Stimulated activated CD4-positive, alpha-beta T cell treated with anti-CD3 and anti-CD28 coated beads, TNF-alpha, amount 100 ng/mL, for 24 hours (primary cell): ENCODE results near the gene FCHSD2.

Experiments used
- DNase-seq, 3 experiments: peaks; one replicate each; pipeline ENCODE4 v3.0.0-alpha.2; 2020; ENCODE audit warnings: low read depth in 3 of 3

FCHSD2 gene

DNA sequence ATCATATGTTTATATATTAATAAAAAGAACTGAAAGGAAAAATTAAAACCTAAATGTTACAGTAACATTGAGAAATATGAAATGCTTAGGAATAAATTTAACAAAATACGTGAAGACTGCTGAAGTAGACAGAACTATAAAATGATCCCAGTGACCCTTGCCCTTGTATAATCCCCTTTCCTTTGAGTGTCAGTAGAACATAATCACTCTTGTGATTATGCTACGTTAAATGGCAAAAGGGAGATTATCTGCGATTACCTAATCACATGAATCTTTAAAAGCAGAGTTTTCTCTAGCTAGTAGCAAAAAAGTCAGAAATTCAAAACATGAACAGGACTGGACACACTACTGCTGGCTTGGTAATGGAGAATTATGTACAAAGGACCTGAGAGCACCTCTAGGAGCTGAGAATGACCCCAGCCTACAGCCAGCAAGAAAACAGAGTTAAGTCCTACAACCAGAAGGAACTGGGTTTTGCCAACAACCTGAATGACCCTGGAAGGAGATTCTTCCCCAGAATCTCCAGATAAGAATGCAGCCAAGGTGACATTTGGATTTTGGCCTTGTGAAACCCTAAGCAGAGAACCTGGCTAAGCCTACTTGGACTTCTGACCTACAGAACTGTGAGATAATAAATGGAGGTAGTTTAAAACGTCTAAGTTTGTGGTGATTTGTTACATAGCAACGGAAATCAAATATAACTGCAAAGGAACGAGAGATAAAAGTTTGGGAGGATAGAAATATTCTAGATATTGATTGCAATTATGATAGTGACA lies 170.7 kb downstream of the FCHSD2 start:
- no peak for DNase-seq

DNA sequence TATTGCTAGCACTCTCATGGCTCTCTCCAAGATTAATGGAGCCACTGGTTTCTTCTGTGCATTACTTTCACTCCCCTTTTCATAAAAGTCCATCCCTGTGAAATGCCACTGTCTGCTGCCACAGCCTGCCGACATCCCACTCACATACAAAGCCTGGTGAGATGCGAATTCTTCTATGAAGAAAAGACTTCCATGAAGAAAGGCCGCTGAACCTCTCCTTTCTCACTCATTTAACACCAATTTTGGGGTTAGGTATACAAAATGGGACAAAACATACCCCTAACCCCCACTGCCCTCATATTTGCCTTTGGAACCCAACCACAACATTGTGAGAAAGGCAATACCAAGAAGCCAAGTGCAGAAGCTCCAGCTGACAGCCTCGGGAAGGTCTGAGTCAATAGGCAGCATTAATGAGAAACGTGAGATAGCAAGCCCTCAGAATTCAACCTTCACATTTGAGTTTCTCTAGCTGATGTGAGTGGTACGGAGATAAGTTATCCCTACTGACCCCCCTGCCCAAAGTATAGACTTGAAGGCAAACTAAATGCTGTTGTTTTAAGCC lies 171.5 kb downstream of the FCHSD2 start:
- DNase-seq = no peak

DNA sequence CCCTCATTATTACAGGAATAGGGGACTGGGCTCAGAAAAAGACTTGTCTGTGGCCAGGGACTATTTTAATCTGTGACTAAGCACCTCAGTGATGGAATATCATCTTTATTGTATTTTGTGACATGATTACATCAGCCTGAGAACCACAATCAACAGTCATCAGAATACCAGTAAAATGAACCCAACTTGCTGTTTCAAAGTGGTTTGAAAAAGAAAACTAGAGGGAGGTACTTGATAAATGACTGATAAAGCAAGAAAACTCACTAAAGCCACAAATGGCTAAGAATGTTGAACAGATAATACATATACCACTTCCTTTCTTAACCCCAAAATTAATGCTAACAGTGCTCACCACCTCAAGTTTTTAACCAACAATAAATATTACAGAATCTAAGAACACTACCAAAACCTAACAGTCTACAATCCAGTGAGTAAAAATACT lies 172.2 kb downstream of the FCHSD2 start:
- no peak for DNase-seq

DNA sequence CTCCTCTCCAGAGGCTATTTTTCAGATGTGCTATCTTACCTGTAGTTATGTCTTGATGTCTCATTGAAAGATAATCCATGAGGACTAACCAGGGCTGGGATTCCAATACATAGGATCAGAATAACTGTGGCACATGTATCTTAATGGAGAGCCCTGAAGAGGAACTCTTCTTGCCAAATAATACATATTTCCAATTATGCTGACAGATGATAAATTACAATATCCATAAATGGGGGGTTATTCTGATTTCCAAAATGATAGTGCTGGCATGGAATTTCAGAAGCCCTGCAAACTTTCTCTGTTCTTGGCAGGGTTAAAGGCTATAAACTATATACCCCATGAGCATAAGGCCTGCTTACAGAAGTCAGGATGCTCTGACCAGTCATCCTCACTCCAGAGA lies 173.7 kb downstream of the FCHSD2 start:
- DNase-seq = no peak

DNA sequence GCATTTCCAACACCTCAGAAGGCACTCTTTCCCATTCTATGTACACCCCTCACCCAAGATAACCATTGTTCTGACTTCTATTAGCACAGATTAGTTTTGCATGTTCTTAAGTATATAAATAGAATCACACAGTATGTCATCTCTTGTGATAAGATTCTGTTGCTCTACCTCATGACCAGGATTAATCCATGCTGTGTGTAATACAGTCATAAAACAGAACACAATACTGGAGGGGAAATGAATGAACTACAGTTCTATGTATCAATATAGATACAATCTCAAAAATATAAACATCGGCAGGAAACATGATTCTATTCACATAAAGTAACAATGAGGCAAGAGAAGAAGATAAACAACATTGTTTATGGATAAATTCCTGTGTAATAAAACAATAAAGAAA lies 176.4 kb downstream of the FCHSD2 start:
- DNase-seq = no peak

DNA sequence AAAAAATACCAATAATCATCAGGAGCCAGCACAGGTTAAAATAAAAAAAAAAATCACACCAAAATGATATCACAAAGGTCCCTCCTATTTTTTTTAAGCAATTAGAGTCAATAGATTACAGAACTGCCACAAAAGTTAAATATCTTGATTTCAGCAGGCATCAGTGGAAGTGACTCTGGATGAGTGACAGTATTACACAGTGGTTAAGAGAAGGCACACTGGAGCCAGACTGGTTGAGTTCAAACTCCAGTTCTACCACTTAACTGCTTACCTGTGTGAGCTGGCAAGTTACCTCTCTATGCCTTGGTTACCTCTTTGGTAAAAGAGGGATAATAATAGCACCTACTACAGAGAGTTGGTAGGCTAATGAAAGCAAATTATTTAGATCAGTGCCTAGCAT lies 179.4 kb downstream of the FCHSD2 start:
- DNase-seq = no peak

DNA sequence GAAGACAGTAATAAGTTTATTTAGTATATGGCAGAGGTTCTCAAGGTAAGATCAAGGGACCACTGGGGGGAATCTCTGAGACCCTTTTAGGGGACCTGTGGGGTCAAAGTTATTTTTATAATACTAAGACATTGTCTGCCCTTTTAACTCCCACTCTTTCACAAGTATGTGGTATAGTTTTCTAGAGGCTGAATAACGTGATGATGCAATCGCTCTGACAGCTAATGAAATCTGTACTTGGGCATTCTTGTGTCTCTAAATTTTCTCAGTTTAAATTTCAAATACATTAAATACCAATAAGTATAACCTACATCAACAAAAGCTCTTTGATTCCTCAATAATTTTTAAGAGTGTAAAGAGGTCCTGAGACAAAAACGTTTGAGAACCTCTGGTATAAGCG lies 180.0 kb downstream of the FCHSD2 start:
- no peak for DNase-seq

DNA sequence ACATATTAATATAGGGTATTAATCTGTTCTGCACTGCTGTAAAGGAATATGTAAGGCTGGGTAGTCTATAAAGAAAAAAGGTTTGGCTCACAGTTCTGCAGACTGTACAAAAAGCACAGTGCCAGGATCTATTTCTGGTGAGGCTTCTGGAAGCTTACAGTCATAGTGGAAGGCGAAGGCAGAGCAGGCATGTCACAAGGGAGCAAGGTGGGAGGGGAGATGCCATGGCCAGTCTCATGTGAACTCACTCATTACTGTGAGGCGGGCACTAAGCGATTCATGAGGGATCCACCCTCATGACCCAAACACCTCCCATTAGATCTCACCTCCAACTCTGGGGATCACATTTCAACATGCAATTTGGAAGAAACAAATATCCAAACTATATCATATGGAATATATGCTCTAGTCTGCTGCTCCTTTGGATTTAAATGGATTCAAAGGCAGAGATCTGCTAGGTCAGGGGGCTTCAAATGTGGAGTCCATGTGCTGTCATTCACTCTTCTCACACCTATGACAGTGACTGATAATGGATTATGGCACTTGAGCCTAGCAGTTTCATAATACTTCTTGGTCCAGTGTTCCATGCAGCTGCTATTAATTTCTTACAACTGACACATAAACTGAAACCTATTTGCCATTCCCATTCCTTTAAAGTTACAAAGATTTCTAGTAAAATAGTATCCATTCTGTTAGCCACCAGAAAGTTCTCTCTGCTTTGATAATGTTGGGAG lies 182.0 kb downstream of the FCHSD2 start:
- no peak for DNase-seq

DNA sequence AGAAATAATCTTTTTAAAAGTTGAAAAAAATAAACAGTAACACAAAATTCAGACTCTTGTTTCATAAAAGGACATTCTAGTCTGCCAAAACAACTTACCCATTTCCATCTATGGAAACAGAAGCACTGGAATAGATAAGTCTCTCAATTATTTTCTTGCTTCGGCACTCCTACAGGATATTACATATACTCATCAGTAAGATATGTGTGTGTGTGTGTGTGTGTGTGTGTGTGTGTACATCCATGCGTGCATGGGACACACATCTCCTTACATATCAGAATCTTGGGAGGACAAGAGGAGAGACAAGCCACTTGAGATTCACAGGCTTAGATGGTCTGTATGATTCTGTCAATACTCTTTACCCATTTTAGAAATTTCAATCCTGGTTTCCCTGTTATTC lies 183.3 kb downstream of the FCHSD2 start:
- no peak for DNase-seq

DNA sequence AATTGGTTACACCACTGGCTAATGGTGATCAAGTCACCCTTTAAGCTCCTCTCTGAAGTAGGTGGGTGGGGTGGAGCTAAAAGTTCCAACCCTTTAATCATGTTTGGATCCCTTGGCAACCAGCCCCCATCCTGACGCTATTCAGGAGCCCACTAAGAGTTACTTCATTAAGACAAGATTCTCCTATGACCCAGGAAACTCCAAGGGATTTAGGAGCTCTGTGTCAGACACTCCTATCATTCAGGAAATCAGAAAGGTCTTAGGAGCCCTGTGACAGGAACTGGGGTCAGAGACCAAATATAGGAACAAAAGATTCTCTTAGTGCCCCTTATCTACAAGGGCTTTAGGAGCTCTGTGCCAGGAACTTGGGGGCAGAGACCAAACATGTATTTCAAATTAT lies 186.7 kb downstream of the FCHSD2 start:
- DNase-seq = no peak

DNA sequence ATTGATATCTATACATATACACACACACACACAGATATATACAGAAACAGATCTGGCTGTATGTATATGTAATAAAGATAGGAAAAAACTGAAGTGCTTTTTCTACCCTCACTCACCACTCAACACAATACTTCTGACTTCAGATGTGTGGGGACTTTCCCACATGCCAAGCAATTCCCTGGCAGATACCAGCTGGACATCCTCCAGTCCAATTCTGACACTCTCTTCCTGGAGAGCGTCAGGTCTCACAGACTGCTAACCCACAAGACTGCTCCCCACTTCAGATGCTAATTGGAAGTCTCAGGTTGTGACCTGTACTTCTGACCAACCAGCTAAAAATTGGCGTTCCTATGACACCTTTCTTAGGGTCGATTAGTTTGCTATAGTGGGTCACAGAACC lies 187.3 kb downstream of the FCHSD2 start:
- no peak for DNase-seq

DNA sequence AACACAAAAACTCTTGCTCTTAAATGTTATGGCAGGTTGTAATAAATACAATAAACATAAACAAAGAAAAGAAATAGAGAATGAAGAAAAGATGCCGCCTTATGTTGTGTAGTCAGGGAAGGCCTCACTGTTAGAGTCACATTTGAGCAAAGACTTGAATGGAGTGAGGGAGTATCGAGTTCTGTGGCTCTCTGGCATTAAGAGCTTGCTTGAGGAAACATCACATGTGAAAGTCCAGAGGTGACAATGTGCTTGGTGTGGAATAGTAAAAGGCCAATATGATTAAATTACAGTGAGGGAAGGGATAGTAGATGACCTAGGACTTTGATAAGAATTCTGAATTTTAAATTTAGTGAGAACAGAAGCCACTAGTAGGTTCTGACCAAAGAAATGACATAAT lies 188.5 kb downstream of the FCHSD2 start:
- no peak for DNase-seq

DNA sequence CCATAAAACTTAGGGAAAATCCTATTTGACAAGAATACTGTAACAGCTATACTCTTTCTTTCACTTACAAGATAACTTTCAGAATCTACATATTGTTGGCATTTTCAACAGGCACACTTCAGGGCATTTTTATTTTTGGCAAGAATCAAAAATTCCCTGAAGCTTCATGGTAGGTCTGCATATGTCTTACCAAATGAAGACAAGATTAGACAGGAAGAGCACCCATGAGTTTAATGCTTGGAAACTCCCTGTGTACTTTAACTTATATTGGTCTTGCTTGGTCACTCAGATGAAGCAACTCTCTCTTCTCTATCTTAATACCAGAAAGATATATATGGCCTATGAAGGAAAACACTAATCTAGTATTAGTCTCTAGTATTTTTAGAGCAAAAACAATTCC lies 190.2 kb downstream of the FCHSD2 start:
- no peak for DNase-seq

DNA sequence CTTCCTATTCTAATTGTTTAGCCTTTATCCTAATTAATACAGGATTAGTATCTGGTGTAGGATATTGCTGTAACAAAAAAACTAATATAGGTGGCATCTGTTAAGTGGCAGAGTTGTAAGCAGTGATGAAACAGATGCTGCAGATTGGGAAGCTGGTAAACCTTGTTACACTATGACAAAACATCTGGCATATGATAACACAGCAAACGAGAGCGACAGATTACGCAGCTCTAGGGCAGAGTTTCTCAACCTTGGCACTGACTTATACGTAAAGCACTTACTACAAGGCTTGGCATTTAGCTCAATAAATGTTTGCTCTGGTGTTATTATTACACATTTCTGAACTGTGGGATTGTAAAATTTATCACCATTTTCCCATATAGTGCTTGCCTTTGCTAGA lies 190.9 kb downstream of the FCHSD2 start:
- no peak for DNase-seq

DNA sequence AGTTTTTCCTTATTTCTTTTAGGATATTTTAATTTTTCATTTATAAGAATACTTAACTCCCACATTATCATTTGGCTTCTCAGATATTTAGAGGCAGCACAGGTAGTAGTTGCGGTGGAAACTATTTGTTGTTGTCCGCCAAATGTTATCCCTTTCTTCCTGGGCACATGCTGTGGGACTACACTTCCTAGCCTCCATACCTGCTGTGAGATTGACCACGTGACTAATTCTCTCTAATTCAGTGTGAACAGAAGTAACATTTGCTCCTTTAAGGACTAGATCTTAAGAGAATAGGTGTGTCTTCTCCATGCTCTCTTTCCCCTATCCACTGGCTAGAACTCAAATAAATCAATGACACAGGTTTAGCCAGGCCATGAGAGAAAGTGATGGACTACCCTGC lies 191.4 kb downstream of the FCHSD2 start:
- no peak for DNase-seq

DNA sequence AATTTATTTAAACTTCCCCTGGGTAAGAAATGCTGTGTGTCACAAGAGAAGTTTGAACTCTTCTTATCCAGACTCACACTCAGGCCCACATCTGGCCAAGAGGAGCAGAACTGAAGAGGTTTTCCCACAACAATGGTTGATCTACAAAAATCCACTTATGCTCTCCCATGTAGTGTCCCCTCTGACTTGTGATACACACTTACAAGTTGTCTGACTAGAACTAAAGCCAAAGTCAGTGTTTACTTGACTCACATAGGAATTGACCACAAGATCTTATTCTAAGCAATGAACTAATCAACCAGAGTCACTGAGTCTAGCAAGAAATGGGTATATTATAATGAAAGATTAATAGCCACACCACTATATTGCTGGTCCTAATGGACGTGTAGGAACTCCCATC lies 194.9 kb downstream of the FCHSD2 start:
- no peak for DNase-seq

DNA sequence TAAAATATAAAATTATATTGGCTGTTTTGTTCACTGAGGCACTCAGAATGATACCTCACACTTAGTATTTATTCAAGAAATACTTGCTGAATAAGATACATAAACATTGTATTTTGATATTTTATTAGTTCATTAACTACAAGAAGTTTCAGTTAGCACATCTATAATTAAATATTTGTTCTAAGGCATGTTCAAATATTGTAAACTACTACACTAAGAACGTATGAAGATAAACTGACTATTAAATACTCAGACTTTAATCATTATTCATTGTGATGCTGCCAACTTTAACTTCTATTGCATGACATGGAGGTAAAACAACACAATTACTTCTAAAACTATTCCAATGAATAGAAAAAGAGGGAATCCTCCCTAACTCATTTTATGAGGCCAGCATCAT lies 198.5 kb downstream of the FCHSD2 start:
- DNase-seq = no peak

DNA sequence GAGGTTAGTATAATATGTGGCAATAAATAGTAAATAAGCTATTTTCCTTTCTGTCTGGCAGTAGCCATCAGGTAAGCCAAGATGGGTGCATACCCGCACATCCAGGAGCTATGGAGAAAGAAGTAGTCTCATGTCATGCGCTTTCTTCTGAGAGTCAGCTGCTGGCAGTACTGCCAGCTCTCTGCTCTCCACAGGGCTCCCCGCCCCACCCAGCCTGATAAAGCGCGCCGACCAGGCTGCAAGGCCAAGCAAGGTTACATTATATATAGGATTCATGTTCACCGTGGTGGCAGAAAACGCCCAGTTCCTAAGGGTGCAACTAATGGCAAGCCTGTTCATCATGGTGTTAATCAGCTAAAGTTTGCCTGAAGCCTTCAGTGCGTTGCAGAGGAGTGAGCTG lies 201.7 kb downstream of the FCHSD2 start:
- DNase-seq = no peak

DNA sequence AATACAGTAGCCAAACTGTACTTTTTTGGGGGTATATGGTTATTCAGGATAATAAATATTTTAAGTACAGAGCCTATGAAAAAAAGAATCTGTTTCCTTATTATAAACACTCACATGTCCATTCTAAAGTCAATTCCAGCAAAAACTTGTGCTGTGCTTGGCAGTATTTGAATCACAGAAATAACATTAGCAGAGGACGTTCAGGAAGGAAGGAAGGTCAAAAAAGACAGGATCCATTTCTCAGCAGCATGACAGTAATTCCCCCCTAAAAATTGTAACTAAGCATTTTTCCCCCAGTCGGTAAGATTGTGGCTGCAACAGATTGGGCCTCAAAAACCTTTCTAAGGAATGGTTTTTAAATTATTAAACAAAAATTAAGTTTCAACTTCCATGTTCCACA lies 203.1 kb downstream of the FCHSD2 start:
- DNase-seq = no peak

DNA sequence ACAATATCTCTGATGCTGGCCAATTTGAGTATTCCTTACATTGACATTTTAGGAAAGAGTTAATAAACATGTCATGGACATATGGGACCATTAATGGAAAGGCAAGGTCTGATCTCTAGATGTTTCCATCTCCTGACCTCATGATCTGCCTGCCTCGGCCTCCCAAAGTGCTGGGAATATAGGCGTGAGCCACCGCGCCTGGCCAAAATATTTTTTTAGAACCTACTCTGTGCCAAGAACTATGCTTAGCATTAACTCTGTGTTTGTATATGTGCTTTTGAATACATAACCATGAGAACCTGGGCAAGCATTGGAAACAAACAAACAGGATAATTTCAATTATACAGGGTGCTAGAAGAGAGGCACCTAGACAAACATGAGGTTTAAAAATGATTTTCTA lies 204.7 kb downstream of the FCHSD2 start:
- no peak for DNase-seq

DNA sequence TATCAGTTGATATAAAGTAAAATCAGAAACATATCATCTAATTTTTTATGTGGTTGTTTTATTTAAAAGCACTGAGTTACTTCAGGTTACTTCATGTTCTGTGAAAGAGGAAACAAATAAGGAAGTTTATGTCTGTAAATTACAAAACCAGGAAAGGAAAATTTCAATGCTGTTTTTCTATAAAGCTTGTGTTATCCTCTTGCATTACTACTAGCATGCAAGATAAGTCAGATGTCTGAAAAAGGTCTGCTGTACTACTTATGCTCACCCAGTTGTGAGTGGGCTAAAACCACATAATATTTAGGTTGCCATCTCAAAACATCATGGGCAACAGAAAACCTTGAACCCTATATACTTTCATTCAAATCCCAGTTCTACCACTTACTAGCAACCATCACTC lies 206.4 kb downstream of the FCHSD2 start:
- DNase-seq = no peak

DNA sequence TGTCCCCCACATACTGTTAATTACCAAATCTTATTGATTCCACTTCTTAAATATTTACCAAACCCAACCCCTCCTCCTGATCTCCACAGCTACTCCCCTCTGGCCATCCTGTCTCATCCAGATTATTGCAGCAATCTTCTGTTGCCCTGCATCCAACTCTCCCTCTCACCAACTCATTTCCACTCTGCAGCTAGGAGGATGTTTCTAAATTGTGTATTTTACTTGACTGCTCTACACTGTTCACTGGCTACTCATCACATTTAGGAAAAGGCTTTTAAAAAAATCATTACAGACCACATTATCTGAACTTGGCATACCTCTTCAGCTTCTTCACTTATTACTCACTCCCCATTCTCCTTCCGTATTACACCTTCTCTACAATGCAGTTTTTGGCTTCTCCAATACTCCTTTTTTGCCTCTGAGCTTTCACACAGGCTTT lies 210.0 kb downstream of the FCHSD2 start:
- DNase-seq = no peak

DNA sequence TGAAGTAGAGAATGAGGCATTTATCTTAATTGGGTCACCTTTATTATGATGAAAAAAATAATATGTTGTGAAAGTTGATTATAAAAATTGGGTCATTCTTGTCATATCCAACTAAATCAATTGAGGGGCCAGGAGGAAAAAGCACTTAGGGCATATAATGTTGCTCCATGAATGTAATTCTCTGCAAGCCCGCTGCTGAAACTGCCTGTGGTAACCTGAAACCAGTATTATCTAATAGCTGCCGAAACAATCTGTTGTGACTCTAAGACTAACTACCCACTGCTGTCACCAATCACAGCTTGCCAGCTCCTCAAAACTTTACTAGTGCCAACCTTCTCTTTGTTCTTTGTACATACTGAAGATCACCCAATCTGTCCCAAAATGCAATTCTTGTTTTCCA lies 212.1 kb downstream of the FCHSD2 start:
- DNase-seq = no peak
